GM12878 (cell line): Measurements from ENCODE around the gene PCARE.

Experiments used
- FOXM1 ChIP-seq: IDR thresholded peaks from 2 replicates; pipeline ENCODE4 v1.6.1; 2012; ENCODE audit warnings: low read depth, mild to moderate bottlenecking, inconsistent platforms, low read length, moderate library complexity
- JUNB ChIP-seq: IDR thresholded peaks from 2 replicates; pipeline ENCODE4 v1.6.1; 2016; ENCODE audit warnings: antibody characterized with exemption, mild to moderate bottlenecking
- MYC ChIP-seq: IDR thresholded peaks from 2 replicates; pipeline ENCODE4 v1.6.1; 2011; ENCODE audit warnings: mild to moderate bottlenecking, low read length, moderate library complexity, inconsistent platforms; ENCODE audit not compliant: insufficient read depth, insufficient replicate concordance, insufficient read length, severe bottlenecking
- NFYB ChIP-seq: IDR thresholded peaks from 2 replicates; pipeline ENCODE4 v1.6.1; 2011; ENCODE audit warnings: low read depth, mild to moderate bottlenecking, low read length, improper control_type of control experiment, moderate library complexity; ENCODE audit not compliant: insufficient read depth
- SMC3 ChIP-seq: IDR thresholded peaks from 2 replicates; pipeline ENCODE4 v1.6.1; 2011; ENCODE audit warnings: low read length, improper control_type of control experiment, borderline replicate concordance
- SPI1 ChIP-seq: IDR thresholded peaks from 2 replicates; pipeline ENCODE4 v1.6.1; 2011; ENCODE audit warnings: low read depth, mild to moderate bottlenecking, low read length, moderate library complexity, borderline replicate concordance; ENCODE audit not compliant: insufficient read depth
- ZNF217 ChIP-seq: fragments of 450-650 bp; IDR thresholded peaks from 2 replicates; pipeline ENCODE4 v1.6.1; 2017; ENCODE audit warnings: antibody characterized with exemption, mild to moderate bottlenecking
- TF ChIP-seq, protein P1 (sequence below): IDR thresholded peaks from 2 replicates; pipeline ENCODE4 v1.6.1; 2011; ENCODE audit warnings: mild to moderate bottlenecking, low read depth, low read length, moderate library complexity; ENCODE audit not compliant: insufficient replicate concordance
- TF ChIP-seq, protein P2 (sequence below), 3 experiments: IDR thresholded peaks in 2 of 3; conservative IDR thresholded peaks in 1 of 3; 2 replicates each; pipeline ENCODE4 v1.5.1; 2011; ENCODE audit warnings: low read depth in 3 of 3, low read length in 3 of 3, mild to moderate bottlenecking in 3 of 3, control low read depth in 2 of 3, moderate library complexity in 2 of 3, inconsistent platforms in 1 of 3, mixed read lengths in 1 of 3; ENCODE audit not compliant: control insufficient read depth in 2 of 3, insufficient read depth in 1 of 3; ENCODE audit errors: extremely low read depth in 1 of 3

DNA sequence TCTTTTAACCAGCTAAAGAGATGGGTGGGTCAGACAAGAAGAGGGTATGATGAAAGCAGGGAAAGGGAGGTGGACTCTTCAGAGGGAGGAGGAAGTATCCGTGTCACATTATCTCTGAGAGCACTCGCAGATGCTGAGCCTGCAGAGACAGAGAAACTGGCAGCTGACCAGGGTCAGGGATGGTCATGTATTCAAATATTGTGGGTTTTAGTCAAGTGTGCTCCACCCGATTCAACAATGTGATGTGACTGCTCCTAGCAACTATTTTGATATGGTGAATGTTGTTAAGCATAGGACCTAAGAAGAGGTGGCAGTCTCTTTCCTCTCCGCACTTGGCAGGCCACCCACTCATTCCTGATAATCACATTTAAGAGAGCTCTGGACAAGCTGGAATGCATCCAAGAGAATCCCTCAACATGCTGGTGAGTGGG lies 39.6 kb upstream of the PCARE start:
- TF ChIP-seq SMC3 (no peak), NFYB (no peak), FOXM1 (no peak), MYC (no peak), SPI1 (no peak), ZNF217 (no peak), JUNB (no peak)
- TF ChIP-seq, protein P1, sequence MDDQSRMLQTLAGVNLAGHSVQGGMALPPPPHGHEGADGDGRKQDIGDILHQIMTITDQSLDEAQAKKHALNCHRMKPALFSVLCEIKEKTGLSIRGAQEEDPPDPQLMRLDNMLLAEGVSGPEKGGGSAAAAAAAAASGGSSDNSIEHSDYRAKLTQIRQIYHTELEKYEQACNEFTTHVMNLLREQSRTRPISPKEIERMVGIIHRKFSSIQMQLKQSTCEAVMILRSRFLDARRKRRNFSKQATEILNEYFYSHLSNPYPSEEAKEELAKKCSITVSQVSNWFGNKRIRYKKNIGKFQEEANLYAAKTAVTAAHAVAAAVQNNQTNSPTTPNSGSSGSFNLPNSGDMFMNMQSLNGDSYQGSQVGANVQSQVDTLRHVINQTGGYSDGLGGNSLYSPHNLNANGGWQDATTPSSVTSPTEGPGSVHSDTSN: no peak
- TF ChIP-seq, protein P2, sequence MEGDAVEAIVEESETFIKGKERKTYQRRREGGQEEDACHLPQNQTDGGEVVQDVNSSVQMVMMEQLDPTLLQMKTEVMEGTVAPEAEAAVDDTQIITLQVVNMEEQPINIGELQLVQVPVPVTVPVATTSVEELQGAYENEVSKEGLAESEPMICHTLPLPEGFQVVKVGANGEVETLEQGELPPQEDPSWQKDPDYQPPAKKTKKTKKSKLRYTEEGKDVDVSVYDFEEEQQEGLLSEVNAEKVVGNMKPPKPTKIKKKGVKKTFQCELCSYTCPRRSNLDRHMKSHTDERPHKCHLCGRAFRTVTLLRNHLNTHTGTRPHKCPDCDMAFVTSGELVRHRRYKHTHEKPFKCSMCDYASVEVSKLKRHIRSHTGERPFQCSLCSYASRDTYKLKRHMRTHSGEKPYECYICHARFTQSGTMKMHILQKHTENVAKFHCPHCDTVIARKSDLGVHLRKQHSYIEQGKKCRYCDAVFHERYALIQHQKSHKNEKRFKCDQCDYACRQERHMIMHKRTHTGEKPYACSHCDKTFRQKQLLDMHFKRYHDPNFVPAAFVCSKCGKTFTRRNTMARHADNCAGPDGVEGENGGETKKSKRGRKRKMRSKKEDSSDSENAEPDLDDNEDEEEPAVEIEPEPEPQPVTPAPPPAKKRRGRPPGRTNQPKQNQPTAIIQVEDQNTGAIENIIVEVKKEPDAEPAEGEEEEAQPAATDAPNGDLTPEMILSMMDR (IDR thresholded peaks at IDR 0.05 in 2 of 3, conservative IDR thresholded peaks at IDR 0.05 in 1 of 3; ENCODE audit: control insufficient read depth in 2 of 3, extremely low read depth in 1 of 3, insufficient read depth in 1 of 3, low read depth in 3 of 3, low read length in 3 of 3): no peak
